Measurements from ENCODE around the gene C10orf90.

The C10orf90 gene

GRCh38 chr10:126398924-126399323 lies 271.6 kb downstream of the C10orf90 start:
- Histone ChIP-seq H3K4me1 (ENCODE audit: control insufficient read depth, insufficient read depth, low read length) (peaks cover 8% of the 10 kb centered on the region; the same call in 1 of the 2 replicates), H3K27me3 (ENCODE audit: control insufficient read depth, insufficient read depth, low read length) (no peaks in the 10 kb centered on the region), H3K36me3 (ENCODE audit: control insufficient read depth, insufficient read depth, low read length) (no peaks in the 10 kb centered on the region), H3K9ac (ENCODE audit: low read length) (no peak overlapping the region), H3K4me3 (ENCODE audit: low read depth, low read length) (no peak overlapping the region), H3K9me3 (ENCODE audit: control insufficient read depth, insufficient read depth, low read depth, low read length) (0 out of 2 replicates have a peak, but pooled peaks cover 3% of the 10 kb centered on the region), H3K27ac (ENCODE audit: low read depth, low read length) (no peak overlapping the region)

DNA sequence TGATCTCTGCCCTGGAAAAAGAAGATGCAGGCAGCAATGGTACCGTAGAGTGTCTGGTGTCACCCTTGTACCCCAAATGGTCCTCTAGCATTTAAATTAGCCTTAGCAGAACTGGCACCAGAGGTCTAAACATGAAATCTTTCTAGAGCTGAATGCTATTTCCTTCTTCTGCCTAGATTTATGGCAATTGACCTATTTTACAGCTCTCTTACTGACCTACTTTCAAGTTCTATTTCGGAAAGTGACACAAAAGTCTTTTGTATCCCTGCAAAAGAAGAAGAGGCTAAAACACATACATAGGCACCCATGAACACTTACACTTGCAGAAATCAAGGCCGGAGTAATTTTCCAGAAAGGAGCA lies 272.1 kb downstream of the C10orf90 start:
- no peak overlapping the region for H3K4me3 ChIP-seq (ENCODE audit: low read depth, low read length)
- H3K9me3 ChIP-seq (ENCODE audit: control insufficient read depth, insufficient read depth, low read depth, low read length) = 0 out of 2 replicates have a peak, but pooled peaks cover 6% of the 10 kb centered on the region
- peaks cover 8% of the 10 kb centered on the region; the same call in 1 of the 2 replicates for H3K4me1 ChIP-seq (ENCODE audit: control insufficient read depth, insufficient read depth, low read length)
- no peak overlapping the region for H3K9ac ChIP-seq (ENCODE audit: low read length)
- no peaks in the 10 kb centered on the region for H3K27me3 ChIP-seq (ENCODE audit: control insufficient read depth, insufficient read depth, low read length)
- H3K27ac ChIP-seq (ENCODE audit: low read depth, low read length) = no peak overlapping the region
- no peaks in the 10 kb centered on the region for H3K36me3 ChIP-seq (ENCODE audit: control insufficient read depth, insufficient read depth, low read length)

DNA sequence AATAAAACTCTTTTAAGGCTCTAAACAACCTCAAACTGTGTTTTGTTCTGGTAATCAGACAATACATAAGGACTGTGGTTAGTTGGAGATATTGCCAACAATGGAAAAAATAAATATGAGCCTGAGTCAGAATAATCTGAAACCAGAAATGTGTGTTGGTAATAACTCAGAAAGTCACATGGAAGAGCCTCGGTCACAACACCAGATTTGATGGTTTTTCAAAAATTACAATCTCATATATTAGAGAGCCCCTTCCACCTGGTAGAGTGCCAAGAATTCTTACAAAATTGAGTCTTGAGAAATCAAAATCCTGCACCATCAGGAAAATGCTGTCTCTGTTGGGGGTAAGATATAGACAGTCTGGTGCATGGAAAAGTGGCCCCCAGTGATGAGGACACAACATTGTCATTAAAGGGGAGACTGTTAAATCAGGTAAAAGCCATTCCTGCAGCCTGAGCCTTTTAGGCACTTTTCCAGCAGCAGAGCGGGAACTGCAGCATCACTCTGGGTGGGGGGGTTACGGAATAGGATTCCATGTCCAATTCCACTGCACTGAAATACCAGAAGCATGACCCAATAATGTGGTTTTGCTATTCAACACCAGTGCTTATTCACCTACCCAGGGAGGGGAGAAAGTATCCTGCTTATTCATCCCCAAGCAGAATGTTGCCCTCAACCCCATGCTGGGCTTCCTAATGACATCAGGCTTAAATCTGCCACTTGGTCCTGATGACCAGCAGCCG lies 272.7 kb downstream of the C10orf90 start:
- H3K9ac ChIP-seq (ENCODE audit: low read length) = no peak overlapping the region
- no peak overlapping the region for H3K4me3 ChIP-seq (ENCODE audit: low read depth, low read length)
- no peaks in the 10 kb centered on the region for H3K36me3 ChIP-seq (ENCODE audit: control insufficient read depth, insufficient read depth, low read length)
- H3K27me3 ChIP-seq (ENCODE audit: control insufficient read depth, insufficient read depth, low read length) = no peaks in the 10 kb centered on the region
- H3K9me3 ChIP-seq (ENCODE audit: control insufficient read depth, insufficient read depth, low read depth, low read length) = 0 out of 2 replicates have a peak, but pooled peaks cover 6% of the 10 kb centered on the region
- no peak overlapping the region for H3K27ac ChIP-seq (ENCODE audit: low read depth, low read length)
- H3K4me1 ChIP-seq (ENCODE audit: control insufficient read depth, insufficient read depth, low read length) = peaks cover 8% of the 10 kb centered on the region; the same call in 1 of the 2 replicates

DNA sequence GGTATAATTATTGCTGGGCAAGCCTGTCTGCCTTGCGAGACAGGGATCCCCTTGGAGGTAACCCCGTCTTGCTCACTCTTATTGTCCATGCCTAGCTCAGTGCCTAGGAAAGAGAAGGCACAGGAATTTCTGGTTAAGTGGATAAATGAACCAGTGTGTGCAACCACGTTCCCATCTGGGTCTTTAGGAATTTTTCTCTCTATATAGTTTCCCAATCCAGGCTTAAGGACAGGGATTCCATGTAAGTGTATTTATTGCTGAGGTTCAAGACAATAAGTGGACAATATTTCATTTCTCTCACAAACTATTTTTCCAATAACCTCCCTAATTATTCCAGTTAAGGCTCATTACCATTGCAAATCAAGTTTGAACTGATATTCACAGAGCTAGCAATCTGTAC lies 273.3 kb downstream of the C10orf90 start:
- H3K9ac ChIP-seq (ENCODE audit: low read length) = no peak overlapping the region
- 0 out of 2 replicates have a peak, but pooled peaks cover 6% of the 10 kb centered on the region for H3K9me3 ChIP-seq (ENCODE audit: control insufficient read depth, insufficient read depth, low read depth, low read length)
- no peak overlapping the region for H3K27ac ChIP-seq (ENCODE audit: low read depth, low read length)
- no peak overlapping the region for H3K4me3 ChIP-seq (ENCODE audit: low read depth, low read length)
- H3K27me3 ChIP-seq (ENCODE audit: control insufficient read depth, insufficient read depth, low read length) = no peaks in the 10 kb centered on the region
- H3K36me3 ChIP-seq (ENCODE audit: control insufficient read depth, insufficient read depth, low read length) = no peaks in the 10 kb centered on the region
- H3K4me1 ChIP-seq (ENCODE audit: control insufficient read depth, insufficient read depth, low read length) = peaks cover 8% of the 10 kb centered on the region; the same call in 1 of the 2 replicates

GRCh38 chr10:126394948-126395347 lies 275.5 kb downstream of the C10orf90 start:
- peaks cover 8% of the 10 kb centered on the region; the same call in 1 of the 2 replicates for H3K4me1 ChIP-seq (ENCODE audit: control insufficient read depth, insufficient read depth, low read length)
- 0 out of 2 replicates have a peak, but pooled peaks cover 6% of the 10 kb centered on the region for H3K9me3 ChIP-seq (ENCODE audit: control insufficient read depth, insufficient read depth, low read depth, low read length)
- peaks cover 8% of the 10 kb centered on the region for H3K27me3 ChIP-seq (ENCODE audit: control insufficient read depth, insufficient read depth, low read length)
- no peak overlapping the region for H3K4me3 ChIP-seq (ENCODE audit: low read depth, low read length)
- H3K36me3 ChIP-seq (ENCODE audit: control insufficient read depth, insufficient read depth, low read length) = no peaks in the 10 kb centered on the region
- H3K27ac ChIP-seq (ENCODE audit: low read depth, low read length) = no peak overlapping the region
- no peak overlapping the region for H3K9ac ChIP-seq (ENCODE audit: low read length)

DNA sequence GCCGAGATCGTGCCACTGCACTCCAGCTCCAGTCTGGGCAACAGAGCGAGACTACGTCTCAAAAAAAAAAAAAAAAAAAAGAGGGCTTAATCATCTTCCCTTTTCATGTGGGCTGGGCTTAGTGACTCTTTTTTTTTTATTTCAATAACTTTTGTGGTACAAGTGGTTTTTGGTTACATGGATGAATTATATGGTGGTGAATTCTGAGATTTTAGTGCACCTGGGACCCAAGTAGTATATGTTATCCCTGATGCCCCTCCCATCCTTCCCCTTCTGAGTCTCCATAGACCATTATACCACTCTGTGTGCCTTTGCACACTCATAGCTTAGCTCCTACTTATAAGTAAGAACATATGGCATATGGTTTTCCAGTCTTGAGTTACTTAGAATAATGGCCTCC lies 277.4 kb downstream of the C10orf90 start:
- Histone ChIP-seq H3K4me1 (ENCODE audit: control insufficient read depth, insufficient read depth, low read length) (peaks cover 6% of the 10 kb centered on the region; the same call in 1 of the 2 replicates), H3K36me3 (ENCODE audit: control insufficient read depth, insufficient read depth, low read length) (no peaks in the 10 kb centered on the region), H3K27me3 (ENCODE audit: control insufficient read depth, insufficient read depth, low read length) (peaks cover 26% of the 10 kb centered on the region), H3K9me3 (ENCODE audit: control insufficient read depth, insufficient read depth, low read depth, low read length) (0 out of 2 replicates have a peak, but pooled peaks cover 6% of the 10 kb centered on the region), H3K27ac (ENCODE audit: low read depth, low read length) (no peak overlapping the region), H3K4me3 (ENCODE audit: low read depth, low read length) (no peak overlapping the region), H3K9ac (ENCODE audit: low read length) (no peak overlapping the region)

GRCh38 chr10:126392469-126392868 lies 278.0 kb downstream of the C10orf90 start:
- Histone ChIP-seq H3K27ac (ENCODE audit: low read depth, low read length) (no peak overlapping the region), H3K4me1 (ENCODE audit: control insufficient read depth, insufficient read depth, low read length) (0 out of 2 replicates have a peak, but pooled peaks cover 3% of the 10 kb centered on the region), H3K27me3 (ENCODE audit: control insufficient read depth, insufficient read depth, low read length) (peaks cover 32% of the 10 kb centered on the region), H3K9ac (ENCODE audit: low read length) (no peak overlapping the region), H3K9me3 (ENCODE audit: control insufficient read depth, insufficient read depth, low read depth, low read length) (0 out of 2 replicates have a peak, but pooled peaks cover 6% of the 10 kb centered on the region), H3K4me3 (ENCODE audit: low read depth, low read length) (no peak overlapping the region), H3K36me3 (ENCODE audit: control insufficient read depth, insufficient read depth, low read length) (no peaks in the 10 kb centered on the region)

GRCh38 chr10:126392068-126392467 lies 278.4 kb downstream of the C10orf90 start:
- Histone ChIP-seq H3K36me3 (ENCODE audit: control insufficient read depth, insufficient read depth, low read length) (no peaks in the 10 kb centered on the region), H3K27ac (ENCODE audit: low read depth, low read length) (no peak overlapping the region), H3K9ac (ENCODE audit: low read length) (no peak overlapping the region), H3K9me3 (ENCODE audit: control insufficient read depth, insufficient read depth, low read depth, low read length) (0 out of 2 replicates have a peak, but pooled peaks cover 6% of the 10 kb centered on the region), H3K4me1 (ENCODE audit: control insufficient read depth, insufficient read depth, low read length) (peaks cover 6% of the 10 kb centered on the region; the same call in 1 of the 2 replicates), H3K27me3 (ENCODE audit: control insufficient read depth, insufficient read depth, low read length) (peaks cover 36% of the 10 kb centered on the region), H3K4me3 (ENCODE audit: low read depth, low read length) (no peak overlapping the region)

DNA sequence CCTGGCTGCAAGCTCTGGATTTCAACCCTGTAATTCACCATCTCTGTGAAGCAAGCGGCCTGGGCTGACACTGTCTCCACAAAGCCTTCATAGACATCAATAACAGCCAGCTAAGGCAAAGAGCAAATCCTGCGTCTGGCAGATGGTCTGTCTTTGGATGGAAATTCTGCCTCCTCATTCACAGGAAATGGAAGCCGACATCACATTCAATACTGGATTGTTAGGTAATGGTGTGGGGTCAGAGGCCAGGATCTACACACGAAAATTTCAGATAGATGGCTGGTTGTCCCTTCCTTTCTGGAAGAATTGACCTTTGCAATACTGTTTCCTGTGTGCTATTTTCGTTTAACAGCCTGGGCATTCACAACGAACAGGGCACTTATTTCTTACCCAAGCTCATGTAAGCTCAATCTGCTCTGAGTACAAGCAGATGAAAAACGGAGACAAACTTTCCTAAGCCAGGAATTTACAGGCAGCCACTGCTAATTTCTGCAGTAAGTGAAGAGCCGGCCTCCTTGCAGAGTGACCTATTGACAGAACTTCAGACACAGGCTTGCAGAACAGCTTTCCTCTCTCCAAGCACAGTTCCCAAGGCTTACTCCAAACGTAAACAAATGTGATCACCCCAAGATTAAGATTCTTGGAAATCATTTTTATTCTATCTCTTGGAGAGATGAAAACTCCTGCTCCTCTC lies 279.2 kb downstream of the C10orf90 start:
- no peak overlapping the region for H3K4me3 ChIP-seq (ENCODE audit: low read depth, low read length)
- H3K9ac ChIP-seq (ENCODE audit: low read length) = no peak overlapping the region
- peaks cover 6% of the 10 kb centered on the region; the same call in 1 of the 2 replicates for H3K4me1 ChIP-seq (ENCODE audit: control insufficient read depth, insufficient read depth, low read length)
- peaks cover 43% of the 10 kb centered on the region for H3K27me3 ChIP-seq (ENCODE audit: control insufficient read depth, insufficient read depth, low read length)
- H3K27ac ChIP-seq (ENCODE audit: low read depth, low read length) = no peak overlapping the region
- H3K36me3 ChIP-seq (ENCODE audit: control insufficient read depth, insufficient read depth, low read length) = no peaks in the 10 kb centered on the region
- 0 out of 2 replicates have a peak, but pooled peaks cover 6% of the 10 kb centered on the region for H3K9me3 ChIP-seq (ENCODE audit: control insufficient read depth, insufficient read depth, low read depth, low read length)

DNA sequence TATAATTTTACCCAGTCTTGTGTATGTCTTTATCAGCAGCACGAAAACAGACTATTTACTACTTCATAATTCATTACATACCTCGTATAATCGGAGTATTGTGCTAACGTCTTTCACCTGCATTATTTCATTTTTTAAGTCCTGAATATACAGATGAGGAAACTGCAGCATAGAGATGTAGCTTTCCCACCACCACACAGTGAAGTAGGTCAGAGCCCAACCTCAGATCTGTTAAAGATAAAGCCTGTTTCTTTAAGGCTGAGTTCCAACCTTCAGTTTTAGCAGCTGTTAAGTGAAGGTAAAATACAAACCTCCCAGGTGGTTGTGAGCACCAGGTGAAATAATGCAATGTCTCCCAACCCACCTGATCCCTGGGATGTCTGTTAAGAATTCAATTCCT lies 280.2 kb downstream of the C10orf90 start:
- Histone ChIP-seq H3K27me3 (ENCODE audit: control insufficient read depth, insufficient read depth, low read length) (peaks cover 48% of the 10 kb centered on the region), H3K36me3 (ENCODE audit: control insufficient read depth, insufficient read depth, low read length) (no peaks in the 10 kb centered on the region), H3K27ac (ENCODE audit: low read depth, low read length) (no peak overlapping the region), H3K4me1 (ENCODE audit: control insufficient read depth, insufficient read depth, low read length) (peaks cover 6% of the 10 kb centered on the region; the same call in 1 of the 2 replicates), H3K9me3 (ENCODE audit: control insufficient read depth, insufficient read depth, low read depth, low read length) (0 out of 2 replicates have a peak, but pooled peaks cover 6% of the 10 kb centered on the region), H3K9ac (ENCODE audit: low read length) (no peak overlapping the region), H3K4me3 (ENCODE audit: low read depth, low read length) (no peak overlapping the region)

Measured in HUES6 (cell line).